ENCODE results near the gene POP4.

POP4 gene

GRCh38 chr19:29630655-29631054, 24.6 kb downstream of the POP4 start:
- DNase-seq (ENCODE audit: low read depth), result no peak
- TF ChIP-seq, protein P1, sequence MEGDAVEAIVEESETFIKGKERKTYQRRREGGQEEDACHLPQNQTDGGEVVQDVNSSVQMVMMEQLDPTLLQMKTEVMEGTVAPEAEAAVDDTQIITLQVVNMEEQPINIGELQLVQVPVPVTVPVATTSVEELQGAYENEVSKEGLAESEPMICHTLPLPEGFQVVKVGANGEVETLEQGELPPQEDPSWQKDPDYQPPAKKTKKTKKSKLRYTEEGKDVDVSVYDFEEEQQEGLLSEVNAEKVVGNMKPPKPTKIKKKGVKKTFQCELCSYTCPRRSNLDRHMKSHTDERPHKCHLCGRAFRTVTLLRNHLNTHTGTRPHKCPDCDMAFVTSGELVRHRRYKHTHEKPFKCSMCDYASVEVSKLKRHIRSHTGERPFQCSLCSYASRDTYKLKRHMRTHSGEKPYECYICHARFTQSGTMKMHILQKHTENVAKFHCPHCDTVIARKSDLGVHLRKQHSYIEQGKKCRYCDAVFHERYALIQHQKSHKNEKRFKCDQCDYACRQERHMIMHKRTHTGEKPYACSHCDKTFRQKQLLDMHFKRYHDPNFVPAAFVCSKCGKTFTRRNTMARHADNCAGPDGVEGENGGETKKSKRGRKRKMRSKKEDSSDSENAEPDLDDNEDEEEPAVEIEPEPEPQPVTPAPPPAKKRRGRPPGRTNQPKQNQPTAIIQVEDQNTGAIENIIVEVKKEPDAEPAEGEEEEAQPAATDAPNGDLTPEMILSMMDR (IDR thresholded peaks at IDR 0.05; ENCODE audit: control insufficient read depth, extremely low read depth, insufficient read depth), result no peak
- H3K4me3 ChIP-seq (ENCODE audit: low read depth, low read length), result no peak overlapping the region

- TF ChIP-seq, protein P1 (IDR thresholded peaks at IDR 0.05; ENCODE audit: control insufficient read depth, extremely low read depth, insufficient read depth), result no peak
- H3K4me3 ChIP-seq (ENCODE audit: low read depth, low read length), result no peak overlapping the region
- DNase-seq (ENCODE audit: low read depth), result no peak
Measured at GRCh38 chr19:29631450-29631849, 25.4 kb downstream of the POP4 start.

DNA sequence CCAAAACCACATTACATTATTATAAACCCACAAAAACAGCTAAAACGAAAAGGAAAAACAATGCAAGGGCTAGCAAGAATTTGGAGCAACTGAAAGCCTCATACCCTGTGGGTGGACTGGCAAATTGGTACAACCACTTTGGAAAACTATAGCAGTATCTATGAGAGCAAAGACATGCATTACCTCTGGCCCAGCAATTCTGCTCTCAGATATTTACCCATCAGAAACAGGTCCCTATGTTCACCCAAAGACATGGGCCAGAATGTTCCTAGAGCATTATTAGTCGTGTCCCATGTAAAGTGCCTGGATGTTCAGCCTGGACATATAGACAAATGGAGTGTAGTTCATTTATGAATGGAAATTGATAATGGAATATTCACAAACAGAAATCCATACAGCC, 27.9 kb downstream of the POP4 start:
- H3K4me3 ChIP-seq (ENCODE audit: low read depth, low read length), result no peak overlapping the region
- TF ChIP-seq, protein P1 (IDR thresholded peaks at IDR 0.05; ENCODE audit: control insufficient read depth, extremely low read depth, insufficient read depth), result no peak
- DNase-seq (ENCODE audit: low read depth), result no peak

GRCh38 chr19:29634423-29635130, 28.5 kb downstream of the POP4 start:
- H3K4me3 ChIP-seq (ENCODE audit: low read depth, low read length), result no peak overlapping the region
- no peak for DNase-seq (ENCODE audit: low read depth)
- TF ChIP-seq, protein P1 (IDR thresholded peaks at IDR 0.05; ENCODE audit: control insufficient read depth, extremely low read depth, insufficient read depth), result no peak

DNA sequence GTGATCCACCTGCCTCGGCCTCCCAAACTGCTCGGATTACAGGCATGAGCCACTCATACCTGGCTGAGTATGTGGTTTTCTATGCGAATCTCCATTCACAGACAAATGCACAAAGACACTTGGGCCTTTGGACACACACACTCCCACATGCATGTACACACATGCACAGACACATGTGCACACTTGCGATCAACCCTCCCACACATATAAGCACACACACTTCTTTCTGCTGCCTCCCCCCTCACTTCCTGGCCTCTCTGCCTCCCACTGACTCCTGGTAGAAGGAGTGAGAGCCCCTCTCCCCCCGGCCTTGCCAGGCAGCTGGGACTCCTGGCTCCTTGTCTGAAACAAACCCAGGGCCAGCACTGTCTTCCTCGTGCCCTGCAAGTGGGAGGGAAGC, 29.9 kb downstream of the POP4 start:
- DNase-seq (ENCODE audit: low read depth), result no peak
- H3K4me3 ChIP-seq (ENCODE audit: low read depth, low read length), result no peak overlapping the region
- TF ChIP-seq, protein P1 (IDR thresholded peaks at IDR 0.05; ENCODE audit: control insufficient read depth, extremely low read depth, insufficient read depth), result no peak

- no peak overlapping the region for H3K4me3 ChIP-seq (ENCODE audit: low read depth, low read length)
- DNase-seq (ENCODE audit: low read depth), result no peak
- TF ChIP-seq, protein P1 (IDR thresholded peaks at IDR 0.05; ENCODE audit: control insufficient read depth, extremely low read depth, insufficient read depth), result no peak
Measured at GRCh38 chr19:29636553-29637360, 30.7 kb downstream of the POP4 start.

Measured in LNCaP clone FGC (cell line).